HepG2 (cell line): Measurements from ENCODE around the gene UMPS. TPM values are rescaled to one million over a fixed set of nuclear protein-coding genes. Genes with fewer than 3 reads are reported as not detected.

Experiments used
- ADNP ChIP-seq: sonication (generic); formaldehyde crosslinking; IDR thresholded peaks from 2 replicates; pipeline ENCODE4 v1.4.0; 2020; ENCODE audit warnings: missing genetic modification reagents
- AGO1 ChIP-seq: fragments of 200-400 bp; formaldehyde crosslinking; IDR thresholded peaks from 2 replicates; pipeline ENCODE4 v1.6.1; 2017; ENCODE audit warnings: mild to moderate bottlenecking, low read depth, low read length, moderate library complexity; ENCODE audit not compliant: poor library complexity, severe bottlenecking
- KDM6A ChIP-seq: IDR thresholded peaks from 2 replicates; pipeline ENCODE4 v1.6.1; 2016; ENCODE audit warnings: low read depth
- MIER3 ChIP-seq: IDR thresholded peaks from 2 replicates; pipeline ENCODE4 v1.6.1; 2016; ENCODE audit warnings: missing compliant biosample characterization, borderline replicate concordance
- RAD51 ChIP-seq: fragments of 450-650 bp; IDR thresholded peaks from 2 replicates; pipeline ENCODE4 v1.6.1; 2016; ENCODE audit warnings: borderline replicate concordance
- SKI ChIP-seq: fragments of 450-650 bp; IDR thresholded peaks from one replicate; pipeline ENCODE4 v1.6.1; 2018; ENCODE audit warnings: mild to moderate bottlenecking; ENCODE audit not compliant: partially characterized antibody
- SP5 ChIP-seq: IDR thresholded peaks from 2 replicates; pipeline ENCODE4 v1.6.1; 2016; ENCODE audit warnings: low read depth, borderline replicate concordance
- YEATS2 ChIP-seq: sonication (generic); formaldehyde crosslinking; IDR thresholded peaks from 2 replicates; pipeline ENCODE4 v1.4.0; 2020; ENCODE audit warnings: missing genetic modification reagents, borderline replicate concordance
- ZFP82 ChIP-seq: sonication (generic); formaldehyde crosslinking; IDR thresholded peaks from 2 replicates; pipeline ENCODE4 v1.5.1; 2020; ENCODE audit warnings: mild to moderate bottlenecking, missing genetic modification reagents, borderline replicate concordance
- ZKSCAN1 ChIP-seq: fragments of 150-350 bp; IDR thresholded peaks from 2 replicates; pipeline ENCODE4 v1.6.1; 2014; ENCODE audit warnings: low read length
- ZNF30 ChIP-seq: sonication (generic); formaldehyde crosslinking; IDR thresholded peaks from 2 replicates; pipeline ENCODE4 v1.5.0; 2020; ENCODE audit warnings: mild to moderate bottlenecking, missing genetic modification reagents
- ZNF572 ChIP-seq: sonication (generic); formaldehyde crosslinking; IDR thresholded peaks from 2 replicates; pipeline ENCODE4 v1.5.1; 2020; ENCODE audit warnings: mild to moderate bottlenecking, missing genetic modification reagents
- polyA plus RNA-seq, 8 experiments: library from polyadenylated mRNA; depleted of rRNA in 3 of 8; stranded (reverse) in 7 of 8; unstranded in 1 of 8; fragments of >200 nt; fragmentation: Illumina TruSeq in 4 of 8; extraction: Trizol in 4 of 8; gene quantifications; 2 replicates each; pipeline versions ENCODE4 v1.2.1 to v1.2.3, GENCODE V29; 2011 to 2016; ENCODE audit warnings: low read depth in 4 of 8, missing spikeins in 1 of 8, mixed read lengths in 1 of 8; ENCODE audit not compliant: insufficient read depth in 1 of 8
- total RNA-seq, 5 experiments: library from RNA; depleted of rRNA; stranded (reverse); fragments of >200 nt; fragmentation: Illumina TruSeq; extraction: Trizol; gene quantifications; 2 replicates each; pipeline ENCODE4 v1.2.3, GENCODE V29; 2016; ENCODE audit warnings: low read depth in 1 of 5
- TF ChIP-seq, protein P1 (sequence below), 2 experiments: sonication (generic) in 1 of 2; formaldehyde crosslinking in 1 of 2; IDR thresholded peaks; 2 replicates each; pipeline versions ENCODE4 v1.4.0 to v1.6.1; 2016 to 2020; ENCODE audit warnings: borderline replicate concordance in 1 of 2, low read depth in 1 of 2, mild to moderate bottlenecking in 1 of 2, missing genetic modification reagents in 1 of 2
- TF ChIP-seq, protein P2 (sequence below): sonication (generic); formaldehyde crosslinking; IDR thresholded peaks from 2 replicates; pipeline ENCODE4 v1.9.0; 2021; ENCODE audit warnings: missing genetic modification reagents, mild to moderate bottlenecking, borderline replicate concordance
- TF ChIP-seq, protein P3 (sequence below): sonication (generic); formaldehyde crosslinking; IDR thresholded peaks from 2 replicates; pipeline ENCODE4 v1.4.0; 2020; ENCODE audit warnings: missing genetic modification reagents, borderline replicate concordance
- TF ChIP-seq, protein P4 (sequence below): sonication (generic); formaldehyde crosslinking; IDR thresholded peaks from 2 replicates; pipeline ENCODE4 v1.4.0; 2020; ENCODE audit warnings: missing genetic modification reagents
- TF ChIP-seq, protein P5 (sequence below): sonication (generic); formaldehyde crosslinking; IDR thresholded peaks from 2 replicates; pipeline ENCODE4 v1.5.0; 2020; ENCODE audit warnings: mild to moderate bottlenecking, missing genetic modification reagents, borderline replicate concordance

UMPS gene
- total and polyA plus RNA-seq, 2 of the 13 experiments (the other 11 are each of a cell fraction or from before 2014, with no cell fraction given): 52.7 to 74.2 TPM

DNA sequence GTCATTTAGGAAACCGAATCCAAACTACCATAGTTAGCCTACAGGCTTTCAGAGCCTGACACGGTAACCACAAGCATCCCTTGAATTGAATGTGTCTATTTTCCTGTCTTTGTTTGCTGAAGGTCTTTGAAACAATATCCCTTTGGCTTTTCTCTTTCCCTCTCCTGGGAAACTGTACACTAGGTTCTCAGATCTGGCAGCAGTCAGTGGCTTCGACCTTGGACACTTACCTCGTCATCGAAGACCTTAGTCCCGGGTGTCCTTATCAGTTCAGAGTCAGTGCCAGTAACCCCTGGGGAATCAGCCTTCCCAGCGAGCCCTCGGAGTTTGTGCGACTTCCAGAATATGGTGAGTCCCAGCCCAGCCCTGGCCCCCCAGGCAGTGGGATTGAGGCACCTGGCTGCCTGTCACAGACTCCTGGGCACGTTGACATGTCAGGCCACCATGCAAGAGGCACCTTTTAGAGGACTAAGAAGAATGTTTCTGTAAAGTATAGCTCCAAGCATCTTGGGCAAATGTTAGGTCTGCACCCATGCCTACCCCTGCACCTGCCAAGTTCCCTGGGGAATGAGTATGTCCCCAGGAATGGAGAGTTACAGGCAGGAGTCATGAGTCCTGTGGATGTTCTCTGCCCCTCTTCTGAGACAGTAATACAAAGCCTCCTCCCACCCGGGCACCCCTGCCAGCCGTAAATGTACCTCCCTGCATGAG, 30.4 kb upstream of the UMPS start (continued):
- TF ChIP-seq ZNF30 (CRISPR knock-in tag) (no peak), ZNF572 (CRISPR knock-in tag) (no peak), ZFP82 (CRISPR knock-in tag) (no peak), AGO1 (no peak), MIER3 (CRISPR knock-in tag) (peak; percentile 39; the same call in 1 of the 2 replicates), KDM6A (CRISPR knock-in tag) (no peak), SP5 (CRISPR knock-in tag) (peak; percentile 38), ADNP (CRISPR knock-in tag) (no peak), YEATS2 (CRISPR knock-in tag) (no peak; the same call in 1 of the 2 replicates), RAD51 (no peak), SKI (peak; percentile 53), ZKSCAN1 (no peak)
- TF ChIP-seq, protein P1, sequence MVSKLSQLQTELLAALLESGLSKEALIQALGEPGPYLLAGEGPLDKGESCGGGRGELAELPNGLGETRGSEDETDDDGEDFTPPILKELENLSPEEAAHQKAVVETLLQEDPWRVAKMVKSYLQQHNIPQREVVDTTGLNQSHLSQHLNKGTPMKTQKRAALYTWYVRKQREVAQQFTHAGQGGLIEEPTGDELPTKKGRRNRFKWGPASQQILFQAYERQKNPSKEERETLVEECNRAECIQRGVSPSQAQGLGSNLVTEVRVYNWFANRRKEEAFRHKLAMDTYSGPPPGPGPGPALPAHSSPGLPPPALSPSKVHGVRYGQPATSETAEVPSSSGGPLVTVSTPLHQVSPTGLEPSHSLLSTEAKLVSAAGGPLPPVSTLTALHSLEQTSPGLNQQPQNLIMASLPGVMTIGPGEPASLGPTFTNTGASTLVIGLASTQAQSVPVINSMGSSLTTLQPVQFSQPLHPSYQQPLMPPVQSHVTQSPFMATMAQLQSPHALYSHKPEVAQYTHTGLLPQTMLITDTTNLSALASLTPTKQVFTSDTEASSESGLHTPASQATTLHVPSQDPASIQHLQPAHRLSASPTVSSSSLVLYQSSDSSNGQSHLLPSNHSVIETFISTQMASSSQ (IDR thresholded peaks at IDR 0.05; ENCODE audit: low read depth): peak; percentile 46; the same call in 1 of the 2 replicates
- TF ChIP-seq, protein P1 (CRISPR knock-in tag; IDR thresholded peaks at IDR 0.05; ENCODE audit: borderline replicate concordance): peak; percentile 72; the same call in 1 of the 2 replicates
- TF ChIP-seq, protein P2, sequence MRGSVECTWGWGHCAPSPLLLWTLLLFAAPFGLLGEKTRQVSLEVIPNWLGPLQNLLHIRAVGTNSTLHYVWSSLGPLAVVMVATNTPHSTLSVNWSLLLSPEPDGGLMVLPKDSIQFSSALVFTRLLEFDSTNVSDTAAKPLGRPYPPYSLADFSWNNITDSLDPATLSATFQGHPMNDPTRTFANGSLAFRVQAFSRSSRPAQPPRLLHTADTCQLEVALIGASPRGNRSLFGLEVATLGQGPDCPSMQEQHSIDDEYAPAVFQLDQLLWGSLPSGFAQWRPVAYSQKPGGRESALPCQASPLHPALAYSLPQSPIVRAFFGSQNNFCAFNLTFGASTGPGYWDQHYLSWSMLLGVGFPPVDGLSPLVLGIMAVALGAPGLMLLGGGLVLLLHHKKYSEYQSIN (CRISPR knock-in tag): no peak
- TF ChIP-seq, protein P3, sequence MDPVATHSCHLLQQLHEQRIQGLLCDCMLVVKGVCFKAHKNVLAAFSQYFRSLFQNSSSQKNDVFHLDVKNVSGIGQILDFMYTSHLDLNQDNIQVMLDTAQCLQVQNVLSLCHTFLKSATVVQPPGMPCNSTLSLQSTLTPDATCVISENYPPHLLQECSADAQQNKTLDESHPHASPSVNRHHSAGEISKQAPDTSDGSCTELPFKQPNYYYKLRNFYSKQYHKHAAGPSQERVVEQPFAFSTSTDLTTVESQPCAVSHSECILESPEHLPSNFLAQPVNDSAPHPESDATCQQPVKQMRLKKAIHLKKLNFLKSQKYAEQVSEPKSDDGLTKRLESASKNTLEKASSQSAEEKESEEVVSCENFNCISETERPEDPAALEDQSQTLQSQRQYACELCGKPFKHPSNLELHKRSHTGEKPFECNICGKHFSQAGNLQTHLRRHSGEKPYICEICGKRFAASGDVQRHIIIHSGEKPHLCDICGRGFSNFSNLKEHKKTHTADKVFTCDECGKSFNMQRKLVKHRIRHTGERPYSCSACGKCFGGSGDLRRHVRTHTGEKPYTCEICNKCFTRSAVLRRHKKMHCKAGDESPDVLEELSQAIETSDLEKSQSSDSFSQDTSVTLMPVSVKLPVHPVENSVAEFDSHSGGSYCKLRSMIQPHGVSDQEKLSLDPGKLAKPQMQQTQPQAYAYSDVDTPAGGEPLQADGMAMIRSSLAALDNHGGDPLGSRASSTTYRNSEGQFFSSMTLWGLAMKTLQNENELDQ (CRISPR knock-in tag): no peak
- TF ChIP-seq, protein P4, sequence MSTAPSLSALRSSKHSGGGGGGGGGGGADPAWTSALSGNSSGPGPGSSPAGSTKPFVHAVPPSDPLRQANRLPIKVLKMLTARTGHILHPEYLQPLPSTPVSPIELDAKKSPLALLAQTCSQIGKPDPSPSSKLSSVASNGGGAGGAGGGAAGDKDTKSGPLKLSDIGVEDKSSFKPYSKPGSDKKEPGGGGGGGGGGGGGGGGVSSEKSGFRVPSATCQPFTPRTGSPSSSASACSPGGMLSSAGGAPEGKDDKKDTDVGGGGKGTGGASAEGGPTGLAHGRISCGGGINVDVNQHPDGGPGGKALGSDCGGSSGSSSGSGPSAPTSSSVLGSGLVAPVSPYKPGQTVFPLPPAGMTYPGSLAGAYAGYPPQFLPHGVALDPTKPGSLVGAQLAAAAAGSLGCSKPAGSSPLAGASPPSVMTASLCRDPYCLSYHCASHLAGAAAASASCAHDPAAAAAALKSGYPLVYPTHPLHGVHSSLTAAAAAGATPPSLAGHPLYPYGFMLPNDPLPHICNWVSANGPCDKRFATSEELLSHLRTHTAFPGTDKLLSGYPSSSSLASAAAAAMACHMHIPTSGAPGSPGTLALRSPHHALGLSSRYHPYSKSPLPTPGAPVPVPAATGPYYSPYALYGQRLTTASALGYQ (CRISPR knock-in tag): no peak
- TF ChIP-seq, protein P5, sequence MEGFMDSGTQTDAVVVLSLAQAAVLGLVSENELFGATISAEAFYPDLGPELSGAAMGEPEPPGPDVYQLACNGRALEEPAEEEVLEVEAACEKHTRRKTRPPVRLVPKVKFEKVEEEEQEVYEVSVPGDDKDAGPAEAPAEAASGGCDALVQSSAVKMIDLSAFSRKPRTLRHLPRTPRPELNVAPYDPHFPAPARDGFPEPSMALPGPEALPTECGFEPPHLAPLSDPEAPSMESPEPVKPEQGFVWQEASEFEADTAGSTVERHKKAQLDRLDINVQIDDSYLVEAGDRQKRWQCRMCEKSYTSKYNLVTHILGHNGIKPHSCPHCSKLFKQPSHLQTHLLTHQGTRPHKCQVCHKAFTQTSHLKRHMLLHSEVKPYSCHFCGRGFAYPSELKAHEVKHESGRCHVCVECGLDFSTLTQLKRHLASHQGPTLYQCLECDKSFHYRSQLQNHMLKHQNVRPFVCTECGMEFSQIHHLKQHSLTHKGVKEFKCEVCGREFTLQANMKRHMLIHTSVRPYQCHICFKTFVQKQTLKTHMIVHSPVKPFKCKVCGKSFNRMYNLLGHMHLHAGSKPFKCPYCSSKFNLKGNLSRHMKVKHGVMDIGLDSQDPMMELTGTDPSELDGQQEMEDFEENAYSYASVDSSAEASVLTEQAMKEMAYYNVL: peak; percentile 99
